Eye (tissue), 1 donor: ENCODE measurements around the gene KLHL22.
"Not testable (repeated sequence)": the region's sequence is repeated elsewhere in the genome, so short reads cannot be mapped to it uniquely, and the experiment has no call there.

Source experiments
- DNase-seq: peaks from one replicate; pipeline ENCODE4 v3.0.0-alpha.2; 2015

KLHL22 gene

DNA sequence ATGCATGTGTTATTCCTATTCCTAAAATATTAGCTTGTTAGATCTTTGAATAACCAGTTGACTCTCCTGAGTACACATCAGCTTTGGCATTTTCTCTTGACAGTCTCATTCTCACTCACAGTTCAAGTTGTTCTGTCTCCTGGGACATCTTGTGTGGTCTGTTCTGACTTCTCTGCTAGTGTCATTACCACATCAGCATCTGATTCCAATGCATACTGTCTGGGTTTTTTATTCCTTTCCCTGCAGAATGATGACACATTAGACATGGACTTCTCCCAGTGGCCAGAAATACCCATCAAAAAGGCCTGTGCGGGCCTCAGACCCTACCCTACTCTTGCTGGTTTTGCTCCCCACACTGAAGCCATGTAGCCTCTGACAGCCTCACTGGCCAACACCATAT lies 99.0 kb downstream of the KLHL22 start:
- no peak for DNase-seq

DNA sequence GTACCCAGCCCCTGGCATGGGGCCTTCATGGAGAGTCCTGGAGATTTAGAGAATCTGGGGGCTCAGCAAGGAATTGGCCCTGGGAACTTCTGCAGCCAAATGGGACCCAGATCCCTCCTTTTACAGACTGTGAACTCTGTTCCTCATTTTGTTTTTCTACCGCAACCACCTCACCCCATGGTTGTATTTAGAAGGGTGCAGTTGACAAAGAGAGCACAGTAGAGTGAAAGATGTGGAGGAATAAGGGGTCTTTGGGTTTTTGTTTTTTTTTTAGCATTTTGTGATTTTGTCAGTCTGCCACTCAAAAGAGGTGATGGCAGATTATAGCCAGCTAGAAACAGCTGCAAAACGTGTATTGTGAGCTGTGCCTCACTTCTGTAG lies 99.7 kb downstream of the KLHL22 start:
- DNase-seq = no peak

DNA sequence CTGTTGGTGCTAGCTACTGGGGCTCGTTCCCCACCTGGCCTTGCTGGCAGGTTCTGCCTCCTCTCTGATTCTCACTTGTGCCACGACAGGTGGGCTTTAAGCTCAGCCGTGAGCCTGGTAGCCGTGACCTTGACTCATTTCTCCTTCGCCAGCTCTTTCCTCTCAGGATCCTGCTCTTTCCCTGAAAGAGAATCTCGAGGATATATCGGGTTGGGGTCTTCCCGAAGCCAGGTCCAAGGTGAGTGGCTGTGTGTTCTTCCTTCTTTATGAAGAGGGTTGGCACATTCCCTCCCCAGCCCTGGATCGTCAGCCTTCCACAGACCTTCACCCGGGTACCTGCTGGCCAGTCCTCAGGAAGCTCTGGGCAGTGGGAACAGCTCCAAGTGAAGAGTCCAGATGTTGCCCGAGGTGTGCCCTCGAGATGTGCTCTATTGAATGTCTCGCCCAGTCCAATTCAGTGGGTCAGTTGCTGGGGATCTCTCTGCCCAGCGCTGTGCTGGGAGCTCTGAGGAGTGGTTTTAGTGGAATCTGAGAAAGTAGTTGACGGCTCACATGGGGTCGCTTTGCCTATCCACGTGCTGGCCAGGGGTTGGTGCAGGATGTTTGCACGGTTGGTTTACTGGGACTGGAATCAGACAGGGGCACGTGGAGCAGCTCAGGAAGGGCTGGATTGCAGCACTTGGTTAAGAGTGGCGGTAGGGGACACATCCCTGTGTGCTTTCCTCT lies 100.3 kb downstream of the KLHL22 start:
- DNase-seq = no peak

DNA sequence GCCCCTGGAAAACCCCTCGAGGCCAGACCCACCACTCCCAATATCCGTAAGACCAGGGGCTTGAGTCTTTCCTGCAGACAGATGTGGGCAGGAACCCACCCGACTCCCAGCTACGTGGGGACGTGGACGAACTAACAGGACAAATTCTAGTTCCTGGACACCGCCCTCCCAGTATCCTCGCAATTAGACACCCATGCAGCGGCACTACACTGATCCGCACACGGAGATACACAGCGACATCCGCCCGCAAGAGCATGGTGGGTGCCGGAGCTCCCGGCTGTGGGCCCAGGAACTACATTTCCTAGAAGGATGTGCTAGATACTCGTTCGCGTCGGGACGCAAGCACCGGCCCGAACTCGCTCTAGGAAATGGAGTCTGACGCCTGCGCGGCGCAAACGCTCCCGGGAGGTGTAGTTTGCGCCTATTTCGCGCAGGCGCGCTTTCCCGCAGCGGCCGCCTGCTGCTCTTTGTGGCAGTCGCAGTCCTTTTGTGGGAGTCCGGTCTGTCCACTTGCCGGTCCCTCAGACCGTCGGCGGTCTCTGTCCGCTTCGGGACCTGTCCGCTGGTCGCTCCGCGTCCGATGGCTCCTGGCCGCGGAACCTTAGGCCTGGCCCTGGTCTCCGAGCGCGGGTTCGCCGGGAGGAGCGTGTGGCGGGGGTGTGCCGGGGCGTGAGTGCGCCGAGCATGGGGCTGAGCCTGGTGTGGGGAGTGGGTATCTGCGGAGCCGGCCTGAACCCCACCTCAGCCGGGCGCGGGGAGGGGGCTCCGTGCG lies 101.7 kb downstream of the KLHL22 start, which contains the start of gene ZNF74:
Gene ZNF74 (plus strand): TSS at position 447 of the 772 bp plus-strand sequence. CDS start 478 bp downstream, outside the sequence.
- DNase-seq = peak; percentile 97

DNA sequence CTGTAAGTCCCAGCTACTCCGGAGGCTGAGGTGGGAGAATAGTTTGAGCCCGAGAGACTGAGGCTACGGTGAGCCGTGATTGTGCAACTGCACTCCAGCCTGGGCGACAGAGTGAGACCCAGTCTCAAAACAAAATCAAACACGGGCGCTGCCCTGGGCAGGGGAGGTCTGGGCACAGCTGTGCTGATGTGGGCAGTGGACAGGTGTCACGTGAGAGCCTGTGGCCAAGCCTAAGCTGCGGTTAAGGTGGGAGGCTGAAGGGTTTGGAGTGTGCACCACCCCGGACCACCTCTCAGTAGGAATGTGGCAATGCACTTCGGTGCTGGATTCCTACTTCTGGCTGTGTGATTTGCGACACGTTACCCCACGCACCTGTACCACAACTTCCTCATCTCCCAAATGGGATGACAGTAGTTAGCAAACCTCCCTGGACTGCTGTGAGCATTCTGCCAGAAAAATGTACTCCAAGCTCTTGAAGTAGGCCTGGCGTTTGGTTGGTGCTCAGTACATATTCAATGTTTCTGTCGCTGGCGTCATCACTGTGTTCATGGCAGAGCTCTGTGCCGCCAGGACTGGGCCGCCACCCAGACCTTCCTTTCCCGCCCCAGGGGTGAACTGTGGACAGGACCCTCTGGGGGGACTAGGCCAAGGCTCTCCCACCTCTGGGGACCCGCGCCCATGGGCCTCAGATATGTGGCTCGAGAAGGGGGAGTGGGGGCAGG lies 102.5 kb downstream of the KLHL22 start:
- DNase-seq = no peak

DNA sequence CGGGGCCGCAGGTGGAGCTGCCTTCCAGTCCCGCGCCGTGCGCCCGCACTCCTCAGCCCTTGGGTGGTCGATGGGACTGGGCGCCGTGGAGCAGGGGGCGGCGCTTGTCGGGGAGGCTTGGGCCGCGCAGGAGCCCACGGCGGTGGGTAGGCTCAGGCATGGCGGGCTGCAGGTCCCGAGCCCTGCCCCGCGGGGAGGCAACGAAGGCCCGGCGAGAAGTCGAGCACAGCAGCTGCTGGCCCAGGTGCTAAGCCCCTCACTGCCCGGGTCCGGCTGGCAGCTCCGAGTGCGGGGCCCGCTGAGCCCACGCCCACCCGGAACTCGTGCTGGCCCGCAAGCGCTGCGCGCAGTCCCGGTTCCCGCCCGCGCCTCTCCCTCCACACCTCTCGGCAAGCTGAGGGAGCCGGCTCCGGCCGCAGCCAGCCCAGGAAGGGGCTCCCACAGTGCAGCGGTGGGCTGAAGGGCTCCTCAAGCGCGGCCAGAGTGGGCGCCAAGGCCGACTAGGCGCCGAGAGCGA lies 103.2 kb downstream of the KLHL22 start:
- DNase-seq = not testable (repeated sequence)
